ENCODE measurements around the gene AQP4. TPM values are rescaled to one million over a fixed set of nuclear protein-coding genes. Genes with fewer than 3 reads are reported as not detected.
A peak's percentile ranks its signal among the peaks of the same experiment; 100 is the strongest.

Gene AQP4
- total RNA-seq, 4 donors from 2014 or later = 1.5 TPM; not detected in 3

DNA sequence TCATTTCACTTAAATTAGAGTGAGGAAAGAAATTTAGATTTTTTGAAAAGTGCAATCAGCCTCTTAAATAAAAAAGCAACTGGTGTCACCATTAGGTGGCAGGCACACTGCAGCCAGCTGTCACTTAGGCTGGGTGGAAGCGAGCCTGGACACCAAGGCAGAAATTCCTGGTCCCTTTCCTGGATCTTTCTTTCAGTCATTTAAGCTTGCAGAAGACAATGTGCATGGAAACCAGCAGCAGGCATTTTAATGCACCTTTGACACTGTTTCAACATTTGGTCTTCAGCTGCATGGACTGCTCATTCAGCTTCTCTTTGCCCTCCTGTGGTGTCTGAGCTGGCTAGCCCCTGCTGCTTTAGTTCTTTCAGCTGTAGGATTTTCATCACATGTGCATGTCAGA is 61.0 kb downstream of the AQP4 start:
- H3K27me3 ChIP-seq = no peaks in the 10 kb centered on the region
- no peak overlapping the region for H3K27ac ChIP-seq
- no peak for TF ChIP-seq POLR2A (IDR thresholded peaks at IDR 0.05)
- peak in 2 of 6 experiments; percentile 12 to 13 for TF ChIP-seq CTCF (IDR thresholded peaks at IDR 0.05)
- no peaks in the 10 kb centered on the region for H3K4me1 ChIP-seq
- no peaks in the 10 kb centered on the region for H3K9me3 ChIP-seq
- no peaks in the 10 kb centered on the region for H3K36me3 ChIP-seq
- H3K4me3 ChIP-seq = no peak overlapping the region
- DNase-seq = no peak

GRCh38 chr18:26803643-26804042 is 61.9 kb downstream of the AQP4 start:
- H3K27ac ChIP-seq = no peak overlapping the region
- no peaks in the 10 kb centered on the region for H3K4me1 ChIP-seq
- H3K27me3 ChIP-seq = no peaks in the 10 kb centered on the region
- no peak overlapping the region for H3K4me3 ChIP-seq
- no peak for TF ChIP-seq CTCF (IDR thresholded peaks at IDR 0.05)
- no peak for TF ChIP-seq POLR2A (IDR thresholded peaks at IDR 0.05)
- no peaks in the 10 kb centered on the region for H3K9me3 ChIP-seq
- no peak for DNase-seq
- H3K36me3 ChIP-seq = no peaks in the 10 kb centered on the region

DNA sequence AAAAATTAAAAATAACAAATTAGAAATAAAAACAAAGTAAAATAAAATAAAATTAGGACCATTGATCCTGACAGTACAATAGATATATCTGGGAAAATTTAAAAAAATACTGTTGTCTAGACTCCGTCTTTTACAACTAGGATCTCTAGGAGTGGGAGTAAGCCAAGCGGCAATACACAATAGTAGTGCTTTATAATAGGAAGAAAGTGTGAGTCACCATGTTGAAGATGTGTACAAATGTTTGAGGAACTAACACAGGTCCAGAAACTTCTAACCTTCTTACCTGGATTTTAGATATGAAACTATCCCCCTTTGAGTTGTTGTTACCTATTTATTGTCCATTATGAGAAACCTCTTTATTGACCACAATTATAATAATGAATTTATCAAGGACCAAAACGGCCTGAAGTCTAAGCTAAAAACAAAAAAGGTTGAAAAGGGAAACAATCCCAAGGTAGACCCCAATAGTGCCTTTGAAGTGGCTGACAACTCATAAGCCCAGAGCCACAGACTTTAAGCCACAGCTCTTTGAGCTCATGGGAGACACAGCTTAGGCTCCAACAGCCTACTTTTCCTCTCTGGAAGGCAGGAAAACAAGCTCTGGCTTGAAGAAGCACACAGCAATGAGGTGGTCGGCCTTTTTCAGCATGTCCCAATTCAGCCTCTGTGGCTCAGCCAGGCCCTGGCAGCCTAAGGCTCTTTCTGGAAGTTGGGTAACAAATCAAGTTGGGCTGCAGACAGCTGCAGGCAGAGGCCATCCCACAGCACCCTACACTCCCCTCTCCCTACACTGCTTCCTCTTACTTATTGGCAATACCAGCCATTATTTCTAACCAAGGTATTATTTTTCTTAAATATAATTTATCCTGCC is 62.9 kb downstream of the AQP4 start:
- Histone ChIP-seq H3K9me3 (no peaks in the 10 kb centered on the region), H3K4me3 (no peak overlapping the region), H3K27ac (no peak overlapping the region), H3K4me1 (no peaks in the 10 kb centered on the region), H3K36me3 (no peaks in the 10 kb centered on the region), H3K27me3 (no peaks in the 10 kb centered on the region)
- TF ChIP-seq CTCF (IDR thresholded peaks at IDR 0.05) = no peak
- TF ChIP-seq POLR2A (IDR thresholded peaks at IDR 0.05) = no peak
- DNase-seq = no peak

All from Peyer's patch (tissue), 4 donors.